Fibroblast of pulmonary artery (primary cell): ENCODE data around the gene SPATA19.
A peak's percentile ranks its signal among the peaks of the same experiment; 100 is the strongest.

Source experiments
- DNase-seq: peaks from one replicate; pipeline ENCODE4 v3.0.0-alpha.2; 2010; ENCODE audit warnings: low read depth
- H3K4me3 ChIP-seq: replicated peaks from 2 replicates; pipeline ENCODE4 v1.5.1; 2011; ENCODE audit warnings: low read depth, mild to moderate bottlenecking, control low read depth, low read length, moderate library complexity
- TF ChIP-seq, protein P1 (sequence below): IDR thresholded peaks from 2 replicates; pipeline ENCODE4 v1.5.1; 2011; ENCODE audit warnings: mild to moderate bottlenecking, control low read depth, low read length, inconsistent platforms; ENCODE audit errors: missing control alignments

The SPATA19 gene

DNA sequence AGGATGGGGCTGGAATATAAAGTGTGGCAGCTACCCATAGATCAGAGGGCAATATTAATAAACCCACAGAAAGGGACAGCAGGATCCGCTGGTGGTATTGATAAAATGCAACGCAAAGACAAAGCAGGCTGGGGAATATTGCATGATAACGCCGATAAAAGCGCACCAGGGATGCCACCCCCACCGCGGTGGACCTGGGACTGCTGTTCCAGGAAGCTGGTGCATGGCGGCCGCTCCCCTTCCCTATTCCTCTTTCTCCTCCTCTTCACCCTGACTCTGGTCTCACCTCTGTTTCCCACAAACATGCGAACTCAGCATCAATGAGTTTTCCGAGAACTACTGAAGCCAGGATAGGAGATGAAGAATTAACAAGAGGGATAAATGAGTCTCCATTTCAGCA lies 20.2 kb downstream of the SPATA19 start:
- no peak for DNase-seq
- TF ChIP-seq, protein P1, sequence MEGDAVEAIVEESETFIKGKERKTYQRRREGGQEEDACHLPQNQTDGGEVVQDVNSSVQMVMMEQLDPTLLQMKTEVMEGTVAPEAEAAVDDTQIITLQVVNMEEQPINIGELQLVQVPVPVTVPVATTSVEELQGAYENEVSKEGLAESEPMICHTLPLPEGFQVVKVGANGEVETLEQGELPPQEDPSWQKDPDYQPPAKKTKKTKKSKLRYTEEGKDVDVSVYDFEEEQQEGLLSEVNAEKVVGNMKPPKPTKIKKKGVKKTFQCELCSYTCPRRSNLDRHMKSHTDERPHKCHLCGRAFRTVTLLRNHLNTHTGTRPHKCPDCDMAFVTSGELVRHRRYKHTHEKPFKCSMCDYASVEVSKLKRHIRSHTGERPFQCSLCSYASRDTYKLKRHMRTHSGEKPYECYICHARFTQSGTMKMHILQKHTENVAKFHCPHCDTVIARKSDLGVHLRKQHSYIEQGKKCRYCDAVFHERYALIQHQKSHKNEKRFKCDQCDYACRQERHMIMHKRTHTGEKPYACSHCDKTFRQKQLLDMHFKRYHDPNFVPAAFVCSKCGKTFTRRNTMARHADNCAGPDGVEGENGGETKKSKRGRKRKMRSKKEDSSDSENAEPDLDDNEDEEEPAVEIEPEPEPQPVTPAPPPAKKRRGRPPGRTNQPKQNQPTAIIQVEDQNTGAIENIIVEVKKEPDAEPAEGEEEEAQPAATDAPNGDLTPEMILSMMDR: no peak

DNA sequence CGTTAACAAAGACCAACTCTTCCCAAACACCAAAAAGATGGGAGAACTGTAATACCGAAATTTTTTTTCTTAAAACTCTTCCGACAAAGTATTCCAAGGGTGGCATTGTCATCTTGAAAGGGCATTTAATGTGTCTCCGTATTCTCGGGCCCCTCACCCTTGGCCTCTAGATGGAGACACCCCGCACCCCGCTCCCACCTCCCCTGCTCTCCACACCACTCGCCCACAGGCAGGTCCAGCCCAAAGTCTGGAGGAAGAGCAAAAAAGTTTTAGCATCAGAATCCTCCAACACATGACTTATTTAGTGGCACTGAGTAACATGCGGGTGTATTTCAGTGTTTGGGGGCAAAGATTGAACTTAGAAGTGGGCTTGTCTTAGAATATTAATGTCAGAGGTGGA lies 20.7 kb downstream of the SPATA19 start:
- DNase-seq: no peak
- H3K4me3 ChIP-seq: no peak overlapping the region
- TF ChIP-seq, protein P1: no peak

More for the DNA sequence above, 20.2 kb downstream of the SPATA19 start:
- H3K4me3 ChIP-seq: no peak overlapping the region

DNA sequence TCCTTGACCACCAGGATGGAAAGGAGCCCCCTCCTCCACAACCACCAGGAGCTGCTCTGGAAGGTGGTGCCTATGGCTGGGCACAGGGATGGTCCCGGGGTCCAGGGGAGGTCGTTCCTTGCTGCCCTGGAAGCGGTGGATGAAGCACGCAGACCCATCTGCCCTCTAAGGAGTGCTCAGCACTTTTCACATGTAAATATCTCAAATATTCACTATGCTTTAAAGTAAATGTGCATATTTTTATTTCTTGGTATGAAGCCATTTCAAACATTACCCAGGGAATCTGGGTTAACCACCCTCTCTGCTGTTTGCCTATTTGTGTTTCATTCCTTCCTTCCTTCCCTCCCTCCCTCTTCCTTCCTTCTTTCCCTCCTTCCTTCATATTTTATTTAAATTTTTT lies 21.7 kb downstream of the SPATA19 start:
- DNase-seq: no peak
- no peak overlapping the region for H3K4me3 ChIP-seq
- TF ChIP-seq, protein P1: no peak

DNA sequence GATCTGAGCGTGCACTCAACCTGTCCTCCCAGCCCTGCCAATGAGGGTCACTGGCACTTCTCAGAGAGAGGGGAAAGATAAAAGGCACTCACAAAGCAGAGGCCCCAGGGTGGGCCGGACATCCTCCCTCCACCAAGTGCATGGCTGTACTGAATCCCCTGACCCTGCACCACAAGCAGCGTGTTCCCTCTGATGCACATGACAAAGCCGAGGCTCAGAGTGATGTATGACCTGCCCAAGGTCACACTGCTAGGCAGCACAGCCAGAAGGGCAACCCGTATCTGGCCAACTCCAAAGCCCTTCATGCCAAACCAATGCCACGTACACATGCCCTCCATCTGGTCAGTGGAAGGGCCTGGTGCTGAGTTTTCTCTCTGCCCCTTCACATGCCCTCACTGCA lies 22.1 kb downstream of the SPATA19 start:
- TF ChIP-seq, protein P1: no peak
- H3K4me3 ChIP-seq: no peak overlapping the region
- DNase-seq: no peak

DNA sequence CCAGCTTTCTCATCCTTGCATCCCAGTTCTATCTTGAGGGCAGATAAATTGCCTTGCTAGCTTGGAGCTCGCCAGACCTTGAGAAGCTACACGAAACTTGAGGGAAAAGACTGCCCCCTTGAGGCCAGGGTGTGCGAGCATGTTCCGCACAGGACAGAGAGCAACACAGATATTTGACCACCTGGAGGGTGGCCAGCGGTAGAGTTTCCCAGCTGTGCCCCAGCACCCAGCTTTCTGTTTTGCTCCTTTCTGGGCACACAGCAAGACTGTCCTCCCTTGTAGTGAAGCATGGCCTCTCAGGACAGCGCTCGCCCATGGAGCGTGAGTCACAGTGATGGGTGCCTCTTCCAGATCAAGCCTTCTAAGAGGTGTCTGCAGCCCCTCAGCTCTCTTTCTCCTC lies 23.5 kb downstream of the SPATA19 start:
- TF ChIP-seq, protein P1: peak; percentile 27

DNA sequence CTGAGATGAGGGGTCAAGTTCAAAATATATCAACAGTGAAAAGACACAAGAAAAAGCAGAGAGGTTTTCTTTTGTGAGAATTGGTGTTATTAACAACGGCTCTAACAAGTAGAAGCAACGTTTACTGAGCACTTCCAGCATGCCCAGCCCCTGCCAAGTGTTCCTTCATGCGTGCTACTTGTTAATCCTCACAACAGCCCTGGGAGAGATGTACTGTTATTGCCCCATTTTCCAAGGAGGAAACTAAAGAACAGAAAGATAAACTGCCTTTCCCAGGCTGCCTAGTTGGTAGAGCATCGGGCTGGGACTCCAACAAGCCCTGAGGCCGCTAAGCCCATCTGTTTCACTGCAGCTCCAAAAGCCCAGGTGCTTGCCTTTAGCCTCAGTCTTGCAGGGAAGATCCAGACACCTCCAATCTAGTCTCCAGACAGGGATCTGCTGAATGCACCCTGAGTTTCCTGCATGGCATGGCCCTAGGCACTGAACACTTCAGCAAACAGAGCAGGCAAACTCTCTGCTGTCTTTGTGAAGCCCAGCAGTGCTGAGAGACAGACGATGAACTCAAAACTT lies 25.5 kb downstream of the SPATA19 start:
- no peak for DNase-seq
- no peak overlapping the region for H3K4me3 ChIP-seq
- TF ChIP-seq, protein P1: no peak

More for the DNA sequence above, 23.5 kb downstream of the SPATA19 start:
- no peak overlapping the region for H3K4me3 ChIP-seq
- DNase-seq: peak; percentile 17

DNA sequence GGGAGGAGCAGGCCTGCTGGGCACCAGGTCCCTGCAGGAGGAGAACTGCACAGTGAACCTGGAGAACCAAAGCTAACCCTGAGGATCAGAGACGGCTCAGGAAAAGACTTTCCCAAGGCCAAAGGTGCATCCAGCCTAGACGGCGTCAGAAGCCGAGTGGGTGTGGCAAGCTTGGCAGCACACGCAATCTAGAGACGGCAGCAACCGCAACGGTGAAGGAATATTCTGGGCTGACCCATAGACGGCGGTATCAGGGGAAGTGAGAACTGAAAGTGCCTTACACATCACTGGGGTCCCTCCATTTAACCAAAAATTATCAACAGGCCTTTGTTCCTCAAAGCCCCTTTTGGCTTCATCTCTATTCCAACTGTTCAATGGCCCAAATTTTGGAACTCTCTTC lies 26.2 kb downstream of the SPATA19 start:
- DNase-seq: no peak
- TF ChIP-seq, protein P1: no peak
- H3K4me3 ChIP-seq: no peak overlapping the region
